Stimulated activated memory B cell treated with anti-CD40 and anti-IgM and Interleukin-4, amounts not matched to agents 10 μg/mL and 1 μg/mL and 100 μg/mL, for 72 hours (primary cell): ENCODE measurements around the gene ACSS1.
A peak's percentile ranks its signal among the peaks of the same experiment; 100 is the strongest.

Source experiments
- ATAC-seq: fragments of 150-1000 bp; cut with Tn5 transposase; 2 replicates; pipeline ENCODE4 v1.10.0; 2021
- H3K27ac Mint-ChIP-seq: one replicate; pipeline ENCODE4 v1.8.0; 2022; ENCODE audit warnings: mild to moderate bottlenecking, mixed read lengths
- H3K27me3 Mint-ChIP-seq: one replicate; pipeline ENCODE4 v1.8.0; 2022; ENCODE audit warnings: mixed read lengths
- H3K36me3 Mint-ChIP-seq: one replicate; pipeline ENCODE4 v1.8.0; 2022; ENCODE audit warnings: mixed read lengths
- H3K4me1 Mint-ChIP-seq: one replicate; pipeline ENCODE4 v1.8.0; 2022; ENCODE audit warnings: mixed read lengths
- H3K4me3 Mint-ChIP-seq: one replicate; pipeline ENCODE4 v1.8.0; 2022; ENCODE audit warnings: mild to moderate bottlenecking, moderate library complexity, mixed read lengths
- H3K9me3 Mint-ChIP-seq: one replicate; pipeline ENCODE4 v1.8.0; 2022; ENCODE audit warnings: mixed read lengths

The ACSS1 gene

GRCh38 chr20:25083141-25083772 is 25.3 kb upstream of the ACSS1 start:
- no peaks in the 10 kb centered on the region for H3K9me3 Mint-ChIP-seq
- no peaks in the 10 kb centered on the region for H3K4me1 Mint-ChIP-seq
- H3K27ac Mint-ChIP-seq: no peak overlapping the region
- peaks cover 87% of the 10 kb centered on the region for H3K27me3 Mint-ChIP-seq
- H3K36me3 Mint-ChIP-seq: no peaks in the 10 kb centered on the region
- no peak for ATAC-seq
- H3K4me3 Mint-ChIP-seq: no peak overlapping the region

- Mint-ChIP-seq H3K4me1 (peaks cover 7% of the 10 kb centered on the region), H3K9me3 (no peaks in the 10 kb centered on the region), H3K27me3 (peaks cover 87% of the 10 kb centered on the region), H3K4me3 (no peak overlapping the region), H3K36me3 (no peaks in the 10 kb centered on the region), H3K27ac (no peak overlapping the region)
- no peak for ATAC-seq
These were observed 24.5 kb upstream of the ACSS1 start for GRCh38 chr20:25082498-25082873.

- H3K4me3 Mint-ChIP-seq: no peak within 1 kb of the TSS
- H3K27me3 Mint-ChIP-seq: peaks cover 87% of the 10 kb centered on the region
- peaks cover 11% of the 10 kb centered on the region for H3K4me1 Mint-ChIP-seq
- no peaks in the 10 kb centered on the region for H3K9me3 Mint-ChIP-seq
- no peak for ATAC-seq
- H3K27ac Mint-ChIP-seq: no peak within 1 kb of the TSS
- H3K36me3 Mint-ChIP-seq: no peaks in the 10 kb centered on the region
These were observed 24.0 kb upstream of the ACSS1 start, which contains the start of gene VSX1 for GRCh38 chr20:25081730-25082497. Gene VSX1, minus strand, starts transcription at chr20:25082141. Its CDS starts 45 bp downstream, at chr20:25082096.

GRCh38 chr20:25081065-25081729 is 23.3 kb upstream of the ACSS1 start:
- Mint-ChIP-seq H3K4me1 (peaks cover 14% of the 10 kb centered on the region), H3K27me3 (peaks cover 85% of the 10 kb centered on the region), H3K27ac (no peak overlapping the region), H3K9me3 (no peaks in the 10 kb centered on the region), H3K36me3 (no peaks in the 10 kb centered on the region), H3K4me3 (no peak overlapping the region)
- no peak for ATAC-seq

- no peak for ATAC-seq
- H3K4me1 Mint-ChIP-seq: peaks cover 14% of the 10 kb centered on the region
- no peaks in the 10 kb centered on the region for H3K36me3 Mint-ChIP-seq
- H3K4me3 Mint-ChIP-seq: no peak overlapping the region
- no peak overlapping the region for H3K27ac Mint-ChIP-seq
- no peaks in the 10 kb centered on the region for H3K9me3 Mint-ChIP-seq
- H3K27me3 Mint-ChIP-seq: peaks cover 64% of the 10 kb centered on the region
These were observed 21.2 kb upstream of the ACSS1 start for GRCh38 chr20:25079171-25079570.

- no peak for ATAC-seq
- Mint-ChIP-seq H3K27me3 (peaks cover 64% of the 10 kb centered on the region), H3K4me3 (no peak overlapping the region), H3K4me1 (peaks cover 14% of the 10 kb centered on the region), H3K36me3 (no peaks in the 10 kb centered on the region), H3K27ac (no peak overlapping the region), H3K9me3 (no peaks in the 10 kb centered on the region)
These were observed 20.7 kb upstream of the ACSS1 start for GRCh38 chr20:25078662-25079061.

- peaks cover 14% of the 10 kb centered on the region for H3K4me1 Mint-ChIP-seq
- peak overlapping the region; percentile 63 for H3K4me3 Mint-ChIP-seq
- no peaks in the 10 kb centered on the region for H3K36me3 Mint-ChIP-seq
- no peak for ATAC-seq
- H3K9me3 Mint-ChIP-seq: no peaks in the 10 kb centered on the region
- H3K27me3 Mint-ChIP-seq: peaks cover 64% of the 10 kb centered on the region
- no peak overlapping the region for H3K27ac Mint-ChIP-seq
These were observed 19.8 kb upstream of the ACSS1 start for GRCh38 chr20:25077610-25078169.

GRCh38 chr20:25076731-25077609 is 19.0 kb upstream of the ACSS1 start:
- Mint-ChIP-seq H3K4me1 (peaks cover 14% of the 10 kb centered on the region), H3K36me3 (no peaks in the 10 kb centered on the region), H3K9me3 (no peaks in the 10 kb centered on the region), H3K27ac (no peak overlapping the region), H3K27me3 (peaks cover 64% of the 10 kb centered on the region), H3K4me3 (peak overlapping the region; percentile 63)
- no peak for ATAC-seq

GRCh38 chr20:25076201-25076600 is 18.3 kb upstream of the ACSS1 start:
- Mint-ChIP-seq H3K9me3 (no peaks in the 10 kb centered on the region), H3K4me3 (no peak overlapping the region), H3K36me3 (no peaks in the 10 kb centered on the region), H3K4me1 (peaks cover 14% of the 10 kb centered on the region), H3K27ac (no peak overlapping the region), H3K27me3 (peaks cover 70% of the 10 kb centered on the region)
- ATAC-seq: no peak

GRCh38 chr20:25073544-25073943 is 15.6 kb upstream of the ACSS1 start:
- Mint-ChIP-seq H3K36me3 (no peaks in the 10 kb centered on the region), H3K9me3 (no peaks in the 10 kb centered on the region), H3K27me3 (peaks cover 70% of the 10 kb centered on the region), H3K27ac (no peak overlapping the region), H3K4me3 (no peak overlapping the region), H3K4me1 (peaks cover 14% of the 10 kb centered on the region)
- ATAC-seq: no peak

- Mint-ChIP-seq H3K36me3 (no peaks in the 10 kb centered on the region), H3K4me1 (peaks cover 6% of the 10 kb centered on the region), H3K4me3 (no peak overlapping the region), H3K27ac (no peak overlapping the region), H3K27me3 (peaks cover 58% of the 10 kb centered on the region), H3K9me3 (no peaks in the 10 kb centered on the region)
- ATAC-seq: no peak
These were observed 14.4 kb upstream of the ACSS1 start for GRCh38 chr20:25072226-25072811.

GRCh38 chr20:25071734-25072133 is 13.8 kb upstream of the ACSS1 start:
- Mint-ChIP-seq H3K36me3 (no peaks in the 10 kb centered on the region), H3K9me3 (no peaks in the 10 kb centered on the region), H3K27me3 (peaks cover 52% of the 10 kb centered on the region), H3K27ac (no peak overlapping the region), H3K4me1 (peaks cover 1% of the 10 kb centered on the region), H3K4me3 (no peak overlapping the region)
- ATAC-seq: peak; percentile 12

GRCh38 chr20:25070821-25071473 is 13.0 kb upstream of the ACSS1 start:
- Mint-ChIP-seq H3K27me3 (peaks cover 49% of the 10 kb centered on the region), H3K36me3 (no peaks in the 10 kb centered on the region), H3K27ac (no peak overlapping the region), H3K4me1 (peaks cover 2% of the 10 kb centered on the region), H3K9me3 (no peaks in the 10 kb centered on the region), H3K4me3 (no peak overlapping the region)
- peak; percentile 16 for ATAC-seq
